DOHH2 (cell line): ENCODE measurements around the gene SPRN.

Experiments used
- CTCF ChIP-seq: fragments of 200-600 bp; sonication (generic); IDR thresholded peaks from one replicate; pipeline ENCODE4 v1.5.1; 2014; ENCODE audit warnings: antibody characterized with exemption, mild to moderate bottlenecking, low read depth, low read length; ENCODE audit not compliant: poor library complexity, severe bottlenecking
- EZH2phosphoT487 ChIP-seq: fragments of 200-600 bp; sonication (generic); IDR thresholded peaks from 2 replicates; pipeline ENCODE4 v1.6.1; 2017; ENCODE audit warnings: borderline replicate concordance, mild to moderate bottlenecking, antibody characterized with exemption, low read length, moderate library complexity, mixed read lengths

DNA sequence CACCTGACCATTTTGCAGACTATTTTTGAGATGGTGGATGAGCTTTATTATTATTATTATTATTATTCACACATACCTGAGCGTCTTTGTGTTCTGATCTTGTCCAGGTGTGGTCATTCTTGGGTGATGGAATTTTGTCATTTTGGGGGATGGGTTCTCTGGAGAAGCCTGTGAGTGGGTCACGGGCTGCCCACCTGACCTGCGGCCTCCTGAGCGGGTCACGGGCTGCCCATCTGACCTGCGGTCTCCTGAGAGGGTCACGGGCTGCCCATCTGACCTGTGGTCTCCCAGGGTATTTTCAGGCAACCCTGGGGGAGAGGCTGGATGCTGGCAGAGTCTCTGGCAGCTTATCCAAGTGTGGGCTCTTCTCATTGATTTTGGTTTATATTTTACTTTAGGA lies 36.6 kb upstream of the SPRN start:
- TF ChIP-seq CTCF (no peak), EZH2phosphoT487 (no peak)
